Kidney epithelial cell (primary cell): ENCODE data around the gene CGB7. TPM values are rescaled to one million over a fixed set of nuclear protein-coding genes. Genes with fewer than 3 reads are reported as not detected.
A peak's percentile ranks its signal among the peaks of the same experiment; 100 is the strongest.
"Not testable (repeated sequence)": the region's sequence is repeated elsewhere in the genome, so short reads cannot be mapped to it uniquely, and the experiment has no call there.

ENCODE experiments used
- DNase-seq: peaks from one replicate; pipeline ENCODE4 v3.0.0-alpha.2; 2010; ENCODE audit warnings: low read depth
- H3K27me3 ChIP-seq: 2 replicates; pipeline ENCODE4 v1.6.0; 2011; ENCODE audit warnings: low read length; ENCODE audit not compliant: control insufficient read depth, insufficient read depth
- H3K36me3 ChIP-seq: 2 replicates; pipeline ENCODE4 v1.5.1; 2011; ENCODE audit warnings: low read length; ENCODE audit not compliant: control insufficient read depth, insufficient read depth
- H3K4me3 ChIP-seq: 2 replicates; pipeline ENCODE4 v1.5.1; 2011; ENCODE audit warnings: low read depth, mild to moderate bottlenecking, control low read depth, low read length
- total RNA-seq: library from RNA; depleted of rRNA; stranded (reverse); fragments of >200 nt; gene quantifications from 2 replicates; pipeline ENCODE4 v1.2.3, GENCODE V29; 2015
- TF ChIP-seq, protein P1 (sequence below): IDR thresholded peaks from 2 replicates; pipeline ENCODE4 v1.5.1; 2011; ENCODE audit warnings: mild to moderate bottlenecking, moderate library complexity, low read length, control low read depth, inconsistent platforms; ENCODE audit not compliant: insufficient read depth, poor library complexity, severe bottlenecking

Gene CGB7
- total RNA-seq, 1 donor from 2014 or later, result 5.5 TPM

- Histone ChIP-seq H3K4me3 (peak overlapping the region; percentile 60), H3K36me3 (no peaks in the 10 kb centered on the region), H3K27me3 (no peaks in the 10 kb centered on the region)
- peak; percentile 4 for DNase-seq
- TF ChIP-seq, protein P1, sequence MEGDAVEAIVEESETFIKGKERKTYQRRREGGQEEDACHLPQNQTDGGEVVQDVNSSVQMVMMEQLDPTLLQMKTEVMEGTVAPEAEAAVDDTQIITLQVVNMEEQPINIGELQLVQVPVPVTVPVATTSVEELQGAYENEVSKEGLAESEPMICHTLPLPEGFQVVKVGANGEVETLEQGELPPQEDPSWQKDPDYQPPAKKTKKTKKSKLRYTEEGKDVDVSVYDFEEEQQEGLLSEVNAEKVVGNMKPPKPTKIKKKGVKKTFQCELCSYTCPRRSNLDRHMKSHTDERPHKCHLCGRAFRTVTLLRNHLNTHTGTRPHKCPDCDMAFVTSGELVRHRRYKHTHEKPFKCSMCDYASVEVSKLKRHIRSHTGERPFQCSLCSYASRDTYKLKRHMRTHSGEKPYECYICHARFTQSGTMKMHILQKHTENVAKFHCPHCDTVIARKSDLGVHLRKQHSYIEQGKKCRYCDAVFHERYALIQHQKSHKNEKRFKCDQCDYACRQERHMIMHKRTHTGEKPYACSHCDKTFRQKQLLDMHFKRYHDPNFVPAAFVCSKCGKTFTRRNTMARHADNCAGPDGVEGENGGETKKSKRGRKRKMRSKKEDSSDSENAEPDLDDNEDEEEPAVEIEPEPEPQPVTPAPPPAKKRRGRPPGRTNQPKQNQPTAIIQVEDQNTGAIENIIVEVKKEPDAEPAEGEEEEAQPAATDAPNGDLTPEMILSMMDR, result peak; percentile 33
Observed at GRCh38 chr19:49056101-49056901, 1.2 kb downstream of the CGB7 start.

DNA sequence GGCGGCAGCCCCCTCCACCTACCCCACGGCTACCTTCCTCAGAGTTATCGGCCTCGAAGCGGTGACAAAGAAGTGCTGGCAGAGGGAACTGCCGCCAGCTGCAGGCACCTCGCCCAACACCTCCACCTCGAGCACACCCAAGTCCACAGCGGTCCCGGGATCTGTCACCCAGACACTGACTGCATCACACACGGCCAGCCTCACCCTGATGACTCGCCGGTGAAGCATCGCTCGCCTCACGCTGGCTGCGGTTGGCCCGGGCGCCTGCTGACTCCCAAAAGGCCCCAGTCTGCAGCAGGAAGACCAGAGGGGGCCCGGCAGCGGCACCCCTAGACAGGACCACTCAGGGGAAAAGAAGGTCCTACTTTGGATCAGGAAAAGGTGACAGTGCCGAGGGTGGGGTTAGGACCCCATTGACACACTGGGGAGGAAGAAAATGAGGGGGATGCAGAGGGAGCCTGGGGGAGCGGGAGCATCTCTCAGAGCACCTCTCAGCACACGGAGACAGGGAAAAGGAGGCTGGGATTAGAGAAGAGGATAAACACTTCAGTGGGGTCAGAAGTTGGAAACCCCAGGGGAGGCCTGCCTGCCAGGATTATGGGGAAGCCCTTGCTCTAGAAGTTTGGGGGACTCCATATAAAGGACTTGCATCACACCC, 7.0 kb downstream of the CGB7 start:
- H3K4me3 ChIP-seq, H3K27me3 ChIP-seq, H3K36me3 ChIP-seq, DNase-seq: not testable (repeated sequence)

DNA sequence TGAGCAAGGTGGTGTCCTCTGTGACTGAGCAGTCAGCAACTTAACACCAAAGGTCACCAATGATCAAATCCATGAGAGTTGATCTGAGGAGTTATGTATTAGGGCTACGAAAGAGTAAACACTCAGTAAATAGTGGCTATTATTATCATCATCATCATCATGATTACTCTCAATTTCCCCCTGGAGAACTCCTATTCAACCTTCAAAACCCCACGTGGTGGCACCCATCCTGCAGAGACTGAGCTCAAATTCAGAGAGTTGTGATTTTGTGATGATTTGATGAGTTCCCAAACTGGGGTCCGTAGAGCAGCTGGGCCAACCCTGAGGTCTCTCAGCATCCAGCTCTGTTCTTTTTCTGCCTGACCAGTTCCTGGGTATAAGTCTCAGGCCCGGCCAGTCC, 7.7 kb downstream of the CGB7 start:
- not testable (repeated sequence) for H3K4me3 ChIP-seq, H3K27me3 ChIP-seq, H3K36me3 ChIP-seq, DNase-seq

GRCh38 chr19:49049011-49049410, 8.5 kb downstream of the CGB7 start, which contains the start of gene CGB8:
Gene CGB8, minus strand, starts transcription at chr19:49049111. Its CDS starts 372 bp downstream, at chr19:49048739.
- H3K27me3 ChIP-seq, DNase-seq, H3K4me3 ChIP-seq, H3K36me3 ChIP-seq: not testable (repeated sequence)

DNA sequence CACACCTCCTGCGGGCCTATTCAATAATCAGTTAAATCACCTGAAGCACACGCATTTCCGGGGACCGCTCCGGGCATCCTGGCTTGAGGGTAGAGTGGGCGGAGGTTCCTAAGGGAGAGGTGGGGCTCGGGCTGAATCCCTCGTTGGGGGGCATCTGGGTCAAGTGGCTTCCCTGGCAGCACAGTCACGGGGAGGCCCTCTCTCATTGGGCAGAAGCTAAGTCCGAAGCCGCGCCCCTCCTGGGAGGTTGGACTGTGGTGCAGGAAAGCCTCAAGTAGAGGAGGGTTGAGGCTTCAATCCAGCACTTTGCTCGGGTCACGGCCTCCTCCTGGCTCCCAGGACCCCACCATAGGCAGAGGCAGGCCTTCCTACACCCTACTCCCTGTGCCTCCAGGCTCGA, 14.0 kb downstream of the CGB7 start, which contains the start of gene CGB5:
TSS of gene CGB5 (plus strand) at position 301 of the 400 bp plus-strand sequence. CDS start 362 bp downstream, outside the sequence.
- not testable (repeated sequence) for H3K27me3 ChIP-seq, DNase-seq, H3K36me3 ChIP-seq, H3K4me3 ChIP-seq

GRCh38 chr19:49042666-49043065, 14.9 kb downstream of the CGB7 start:
- not testable (repeated sequence) for H3K36me3 ChIP-seq, DNase-seq, H3K27me3 ChIP-seq, H3K4me3 ChIP-seq

GRCh38 chr19:49042177-49042576, 15.4 kb downstream of the CGB7 start:
- no peak overlapping the region for H3K4me3 ChIP-seq
- no peak for DNase-seq
- H3K27me3 ChIP-seq, result no peaks in the 10 kb centered on the region
- TF ChIP-seq, protein P1, result no peak
- no peaks in the 10 kb centered on the region for H3K36me3 ChIP-seq

DNA sequence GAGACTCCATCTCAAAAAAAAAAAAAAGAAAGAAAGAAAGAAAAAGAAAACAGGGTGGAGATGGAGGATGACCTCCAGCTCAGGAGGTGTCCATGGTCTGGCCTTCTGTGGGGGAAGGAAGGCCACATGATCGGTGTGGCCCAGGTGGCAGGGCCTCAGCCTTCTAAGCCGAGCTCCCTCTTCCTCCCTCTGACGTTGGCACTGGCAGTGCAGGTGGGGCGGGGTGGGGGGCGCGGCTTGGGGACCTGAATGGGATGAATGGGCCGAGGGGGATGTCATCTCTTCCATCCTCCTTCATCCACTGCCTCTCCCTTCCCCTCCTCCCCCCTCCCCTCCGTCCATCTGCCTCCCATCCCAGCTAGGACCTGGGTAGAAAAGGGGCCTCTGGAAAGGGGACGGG, 17.8 kb downstream of the CGB7 start:
- H3K27me3 ChIP-seq, DNase-seq, H3K4me3 ChIP-seq, H3K36me3 ChIP-seq: not testable (repeated sequence)

GRCh38 chr19:49038557-49039276, 18.8 kb downstream of the CGB7 start:
- not testable (repeated sequence) for DNase-seq, H3K4me3 ChIP-seq, H3K27me3 ChIP-seq, H3K36me3 ChIP-seq

DNA sequence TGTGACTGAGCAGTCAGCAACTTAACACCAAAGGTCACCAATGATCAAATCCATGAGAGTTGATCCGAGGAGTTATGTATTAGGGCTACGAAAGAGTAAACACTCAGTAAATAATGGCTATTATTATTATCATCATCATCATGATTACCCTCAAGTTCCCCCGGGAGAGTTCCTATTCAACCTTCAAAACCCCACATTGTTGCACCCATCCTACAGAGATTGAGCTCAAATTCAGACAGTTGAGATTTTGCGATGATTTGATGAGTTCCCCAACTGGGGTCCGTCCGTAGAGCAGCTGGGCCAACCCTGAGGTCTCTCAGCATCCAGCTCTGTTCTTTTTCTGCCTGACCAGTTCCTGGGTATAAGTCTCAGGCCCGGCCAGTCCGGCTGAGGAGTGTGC, 19.4 kb downstream of the CGB7 start:
- not testable (repeated sequence) for H3K27me3 ChIP-seq, H3K4me3 ChIP-seq, DNase-seq, H3K36me3 ChIP-seq
